ENCODE results near the gene AMTN.

Gene AMTN

GRCh38 chr4:70577220-70577927 lies 59.0 kb downstream of the AMTN start:
- TF ChIP-seq CTCF (IDR thresholded peaks at IDR 0.05; ENCODE audit: insufficient read depth, low read depth, low read length, missing control alignments) = no peak
- no peak for DNase-seq (ENCODE audit: low read depth)
- H3K4me3 ChIP-seq (ENCODE audit: low read depth, low read length) = no peak overlapping the region

- no peak for DNase-seq (ENCODE audit: low read depth)
- TF ChIP-seq CTCF (IDR thresholded peaks at IDR 0.05; ENCODE audit: insufficient read depth, low read depth, low read length, missing control alignments) = no peak
- H3K4me3 ChIP-seq (ENCODE audit: low read depth, low read length) = no peak overlapping the region
These were observed 63.6 kb downstream of the AMTN start for GRCh38 chr4:70581980-70582379.
